HepG2 (cell line): Measurements from ENCODE around the gene TCOF1. TPM values are rescaled to one million over a fixed set of nuclear protein-coding genes. Genes with fewer than 3 reads are reported as not detected.

Experiments
- CEBPB ChIP-seq: IDR thresholded peaks from 2 replicates; pipeline ENCODE4 v1.6.1; 2011; ENCODE audit warnings: low read depth, low read length, improper control_type of control experiment, borderline replicate concordance
- CEBPG ChIP-seq: IDR thresholded peaks from 2 replicates; pipeline ENCODE4 v1.6.1; 2016
- HCFC1 ChIP-seq: fragments of 150-350 bp; IDR thresholded peaks from 2 replicates; pipeline ENCODE4 v1.6.1; 2014; ENCODE audit warnings: low read depth, low read length
- NR2F6 ChIP-seq, 2 experiments: IDR thresholded peaks; 2 replicates each; pipeline ENCODE4 v1.6.1; 2016; ENCODE audit warnings: antibody characterized with exemption in 1 of 2, mild to moderate bottlenecking in 1 of 2
- REL ChIP-seq: sonication (generic); formaldehyde crosslinking; conservative IDR thresholded peaks from 2 replicates; pipeline ENCODE4 v1.8.0; 2022; ENCODE audit warnings: mild to moderate bottlenecking, missing genetic modification reagents, moderate library complexity
- RELA ChIP-seq: sonication (generic); formaldehyde crosslinking; IDR thresholded peaks from 2 replicates; pipeline ENCODE4 v1.4.0; 2020; ENCODE audit warnings: missing genetic modification reagents
- SALL1 ChIP-seq: sonication (generic); formaldehyde crosslinking; IDR thresholded peaks from 2 replicates; pipeline ENCODE4 v1.8.0; 2022; ENCODE audit warnings: mild to moderate bottlenecking, missing genetic modification reagents
- SOX6 ChIP-seq, 2 experiments: fragments of 450-650 bp in 1 of 2; sonication (generic) in 1 of 2; formaldehyde crosslinking in 1 of 2; IDR thresholded peaks; 2 replicates each; pipeline versions ENCODE4 v1.4.0 to v1.6.1; 2017 to 2020; ENCODE audit warnings: antibody characterized with exemption in 1 of 2, mild to moderate bottlenecking in 1 of 2, missing genetic modification reagents in 1 of 2
- TOE1 ChIP-seq: sonication (generic); formaldehyde crosslinking; IDR thresholded peaks from 2 replicates; pipeline ENCODE4 v1.4.0; 2020; ENCODE audit warnings: mild to moderate bottlenecking, missing genetic modification reagents
- YEATS2 ChIP-seq: sonication (generic); formaldehyde crosslinking; IDR thresholded peaks from 2 replicates; pipeline ENCODE4 v1.4.0; 2020; ENCODE audit warnings: missing genetic modification reagents, borderline replicate concordance
- ZNF12 ChIP-seq: sonication (generic); formaldehyde crosslinking; IDR thresholded peaks from 2 replicates; pipeline ENCODE4 v1.5.0; 2020; ENCODE audit warnings: missing genetic modification reagents
- ZNF296 ChIP-seq: sonication (generic); formaldehyde crosslinking; conservative IDR thresholded peaks from 2 replicates; pipeline ENCODE4 v1.5.0; 2020; ENCODE audit warnings: mild to moderate bottlenecking, missing genetic modification reagents
- ZNF530 ChIP-seq: sonication (generic); formaldehyde crosslinking; IDR thresholded peaks from 2 replicates; pipeline ENCODE4 v1.5.0; 2020; ENCODE audit warnings: low read depth, mild to moderate bottlenecking, missing genetic modification reagents
- ZNF557 ChIP-seq: sonication (generic); formaldehyde crosslinking; IDR thresholded peaks from 2 replicates; pipeline ENCODE4 v1.4.0; 2020; ENCODE audit warnings: missing genetic modification reagents
- polyA plus RNA-seq, 8 experiments: library from polyadenylated mRNA; depleted of rRNA in 3 of 8; stranded (reverse) in 7 of 8; unstranded in 1 of 8; fragments of >200 nt; fragmentation: Illumina TruSeq in 4 of 8; extraction: Trizol in 4 of 8; gene quantifications; 2 replicates each; pipeline versions ENCODE4 v1.2.1 to v1.2.3, GENCODE V29; 2011 to 2016; ENCODE audit warnings: low read depth in 4 of 8, missing spikeins in 1 of 8, mixed read lengths in 1 of 8; ENCODE audit not compliant: insufficient read depth in 1 of 8
- total RNA-seq, 5 experiments: library from RNA; depleted of rRNA; stranded (reverse); fragments of >200 nt; fragmentation: Illumina TruSeq; extraction: Trizol; gene quantifications; 2 replicates each; pipeline ENCODE4 v1.2.3, GENCODE V29; 2016; ENCODE audit warnings: low read depth in 1 of 5
- TF ChIP-seq, protein P1 (sequence below): sonication (generic); formaldehyde crosslinking; IDR thresholded peaks from 2 replicates; pipeline ENCODE4 v1.4.0; 2020; ENCODE audit warnings: missing genetic modification reagents
- TF ChIP-seq, protein P2 (sequence below): sonication (generic); formaldehyde crosslinking; conservative IDR thresholded peaks from 2 replicates; pipeline ENCODE4 v1.4.0; 2020; ENCODE audit warnings: missing genetic modification reagents
- TF ChIP-seq, protein P3 (sequence below): sonication (generic); formaldehyde crosslinking; IDR thresholded peaks from 2 replicates; pipeline ENCODE4 v1.5.1; 2020; ENCODE audit warnings: missing genetic modification reagents, mild to moderate bottlenecking, borderline replicate concordance
- TF ChIP-seq, protein P4 (sequence below): sonication (generic); formaldehyde crosslinking; conservative IDR thresholded peaks from 2 replicates; pipeline ENCODE4 v1.4.0; 2020; ENCODE audit warnings: mild to moderate bottlenecking, missing genetic modification reagents, moderate library complexity

TCOF1 gene
- total and polyA plus RNA-seq, 2 of the 13 experiments (the other 11 are each of a cell fraction or from before 2014, with no cell fraction given) = 10.1 to 41.6 TPM

DNA sequence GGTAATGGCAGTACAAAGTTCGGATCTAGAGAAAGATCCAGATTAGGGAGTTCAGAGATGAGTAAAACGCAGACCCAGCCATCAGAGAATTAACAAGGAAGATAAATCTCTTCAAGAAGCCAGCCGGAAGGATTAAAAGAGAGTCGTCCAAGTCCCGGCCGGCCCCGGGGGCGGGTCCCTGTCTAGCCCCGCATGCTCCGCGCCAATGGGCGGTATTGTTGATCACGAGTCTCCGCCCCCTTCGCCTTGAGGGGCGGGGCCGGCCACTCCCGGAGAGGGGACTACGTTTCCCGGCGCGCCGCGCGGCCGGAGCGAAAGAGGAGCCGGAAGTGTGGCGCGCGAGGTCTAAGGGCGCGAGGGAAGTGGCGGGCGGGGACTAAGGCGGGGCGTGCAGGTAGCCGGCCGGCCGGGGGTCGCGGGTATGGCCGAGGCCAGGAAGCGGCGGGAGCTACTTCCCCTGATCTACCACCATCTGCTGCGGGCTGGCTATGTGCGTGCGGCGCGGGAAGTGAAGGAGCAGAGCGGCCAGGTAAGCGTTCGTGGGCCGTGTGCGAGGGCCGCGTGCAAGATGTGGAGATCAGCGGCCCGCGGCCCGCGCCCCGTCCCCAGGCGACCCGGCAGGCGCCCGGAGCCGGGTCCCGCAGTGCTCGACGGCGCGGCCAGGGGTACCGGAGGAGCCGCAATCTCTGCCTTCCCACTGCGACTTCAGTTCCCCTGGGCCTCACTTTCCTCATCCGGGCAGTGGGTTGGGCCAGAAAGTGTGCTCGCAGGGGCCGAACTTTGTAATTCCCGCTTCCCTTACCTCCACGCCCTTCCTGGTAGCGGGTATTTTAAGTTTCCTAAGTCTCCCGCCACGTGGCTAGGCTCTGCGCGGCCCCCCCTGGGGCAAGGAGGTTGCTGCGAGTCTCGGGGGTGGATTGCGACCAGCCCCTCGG is at the start of gene TCOF1 (continued):
- TF ChIP-seq NR2F6 (IDR thresholded peaks at IDR 0.05) (no peak), NR2F6 (CRISPR knock-in tag; IDR thresholded peaks at IDR 0.05) (0 out of 2 replicates have a peak, but pooled peaks have one; percentile 21), SOX6 (IDR thresholded peaks at IDR 0.05) (no peak), SOX6 (CRISPR knock-in tag; IDR thresholded peaks at IDR 0.05) (no peak; the same call in 1 of the 2 replicates), CEBPG (CRISPR knock-in tag) (no peak), RELA (CRISPR knock-in tag) (no peak), ZNF530 (CRISPR knock-in tag) (no peak), HCFC1 (peak; percentile 84), YEATS2 (no peak), TOE1 (no peak; the same call in 1 of the 2 replicates), CEBPB (no peak), SALL1 (no peak; the same call in 1 of the 2 replicates), ZNF12 (CRISPR knock-in tag) (no peak), ZNF557 (CRISPR knock-in tag) (no peak), ZNF296 (CRISPR knock-in tag) (no peak), REL (CRISPR knock-in tag) (no peak)
- TF ChIP-seq, protein P1, sequence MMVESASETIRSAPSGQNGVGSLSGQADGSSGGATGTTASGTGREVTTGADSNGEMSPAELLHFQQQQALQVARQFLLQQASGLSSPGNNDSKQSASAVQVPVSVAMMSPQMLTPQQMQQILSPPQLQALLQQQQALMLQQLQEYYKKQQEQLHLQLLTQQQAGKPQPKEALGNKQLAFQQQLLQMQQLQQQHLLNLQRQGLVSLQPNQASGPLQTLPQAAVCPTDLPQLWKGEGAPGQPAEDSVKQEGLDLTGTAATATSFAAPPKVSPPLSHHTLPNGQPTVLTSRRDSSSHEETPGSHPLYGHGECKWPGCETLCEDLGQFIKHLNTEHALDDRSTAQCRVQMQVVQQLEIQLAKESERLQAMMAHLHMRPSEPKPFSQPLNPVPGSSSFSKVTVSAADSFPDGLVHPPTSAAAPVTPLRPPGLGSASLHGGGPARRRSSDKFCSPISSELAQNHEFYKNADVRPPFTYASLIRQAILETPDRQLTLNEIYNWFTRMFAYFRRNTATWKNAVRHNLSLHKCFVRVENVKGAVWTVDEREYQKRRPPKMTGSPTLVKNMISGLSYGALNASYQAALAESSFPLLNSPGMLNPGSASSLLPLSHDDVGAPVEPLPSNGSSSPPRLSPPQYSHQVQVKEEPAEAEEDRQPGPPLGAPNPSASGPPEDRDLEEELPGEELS = no peak
- TF ChIP-seq, protein P2, sequence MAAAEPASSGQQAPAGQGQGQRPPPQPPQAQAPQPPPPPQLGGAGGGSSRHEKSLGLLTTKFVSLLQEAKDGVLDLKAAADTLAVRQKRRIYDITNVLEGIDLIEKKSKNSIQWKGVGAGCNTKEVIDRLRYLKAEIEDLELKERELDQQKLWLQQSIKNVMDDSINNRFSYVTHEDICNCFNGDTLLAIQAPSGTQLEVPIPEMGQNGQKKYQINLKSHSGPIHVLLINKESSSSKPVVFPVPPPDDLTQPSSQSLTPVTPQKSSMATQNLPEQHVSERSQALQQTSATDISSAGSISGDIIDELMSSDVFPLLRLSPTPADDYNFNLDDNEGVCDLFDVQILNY (CRISPR knock-in tag) = peak; percentile 96
- TF ChIP-seq, protein P3, sequence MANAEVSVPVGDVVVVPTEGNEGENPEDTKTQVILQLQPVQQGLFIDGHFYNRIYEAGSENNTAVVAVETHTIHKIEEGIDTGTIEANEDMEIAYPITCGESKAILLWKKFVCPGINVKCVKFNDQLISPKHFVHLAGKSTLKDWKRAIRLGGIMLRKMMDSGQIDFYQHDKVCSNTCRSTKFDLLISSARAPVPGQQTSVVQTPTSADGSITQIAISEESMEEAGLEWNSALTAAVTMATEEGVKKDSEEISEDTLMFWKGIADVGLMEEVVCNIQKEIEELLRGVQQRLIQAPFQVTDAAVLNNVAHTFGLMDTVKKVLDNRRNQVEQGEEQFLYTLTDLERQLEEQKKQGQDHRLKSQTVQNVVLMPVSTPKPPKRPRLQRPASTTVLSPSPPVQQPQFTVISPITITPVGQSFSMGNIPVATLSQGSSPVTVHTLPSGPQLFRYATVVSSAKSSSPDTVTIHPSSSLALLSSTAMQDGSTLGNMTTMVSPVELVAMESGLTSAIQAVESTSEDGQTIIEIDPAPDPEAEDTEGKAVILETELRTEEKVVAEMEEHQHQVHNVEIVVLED (CRISPR knock-in tag) = peak; percentile 72
- TF ChIP-seq, protein P4, sequence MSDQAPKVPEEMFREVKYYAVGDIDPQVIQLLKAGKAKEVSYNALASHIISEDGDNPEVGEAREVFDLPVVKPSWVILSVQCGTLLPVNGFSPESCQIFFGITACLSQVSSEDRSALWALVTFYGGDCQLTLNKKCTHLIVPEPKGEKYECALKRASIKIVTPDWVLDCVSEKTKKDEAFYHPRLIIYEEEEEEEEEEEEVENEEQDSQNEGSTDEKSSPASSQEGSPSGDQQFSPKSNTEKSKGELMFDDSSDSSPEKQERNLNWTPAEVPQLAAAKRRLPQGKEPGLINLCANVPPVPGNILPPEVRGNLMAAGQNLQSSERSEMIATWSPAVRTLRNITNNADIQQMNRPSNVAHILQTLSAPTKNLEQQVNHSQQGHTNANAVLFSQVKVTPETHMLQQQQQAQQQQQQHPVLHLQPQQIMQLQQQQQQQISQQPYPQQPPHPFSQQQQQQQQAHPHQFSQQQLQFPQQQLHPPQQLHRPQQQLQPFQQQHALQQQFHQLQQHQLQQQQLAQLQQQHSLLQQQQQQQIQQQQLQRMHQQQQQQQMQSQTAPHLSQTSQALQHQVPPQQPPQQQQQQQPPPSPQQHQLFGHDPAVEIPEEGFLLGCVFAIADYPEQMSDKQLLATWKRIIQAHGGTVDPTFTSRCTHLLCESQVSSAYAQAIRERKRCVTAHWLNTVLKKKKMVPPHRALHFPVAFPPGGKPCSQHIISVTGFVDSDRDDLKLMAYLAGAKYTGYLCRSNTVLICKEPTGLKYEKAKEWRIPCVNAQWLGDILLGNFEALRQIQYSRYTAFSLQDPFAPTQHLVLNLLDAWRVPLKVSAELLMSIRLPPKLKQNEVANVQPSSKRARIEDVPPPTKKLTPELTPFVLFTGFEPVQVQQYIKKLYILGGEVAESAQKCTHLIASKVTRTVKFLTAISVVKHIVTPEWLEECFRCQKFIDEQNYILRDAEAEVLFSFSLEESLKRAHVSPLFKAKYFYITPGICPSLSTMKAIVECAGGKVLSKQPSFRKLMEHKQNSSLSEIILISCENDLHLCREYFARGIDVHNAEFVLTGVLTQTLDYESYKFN (CRISPR knock-in tag) = 0 out of 2 replicates have a peak, but pooled peaks have one; percentile 4
